Testis (tissue), 2 donors: ENCODE results near the gene NME8.

Experiments
- CTCF ChIP-seq, 3 experiments: fragments of 450-650 bp in 2 of 3; fragments of 200-600 bp in 1 of 3; sonication (generic) in 1 of 3; IDR thresholded peaks; one replicate each; pipeline ENCODE4 v1.5.1; 2016 to 2019; ENCODE audit warnings: antibody characterized with exemption in 3 of 3, mild to moderate bottlenecking in 2 of 3, moderate library complexity in 1 of 3
- POLR2A ChIP-seq: fragments of 450-650 bp; IDR thresholded peaks from one replicate; pipeline ENCODE4 v1.6.1; 2017; ENCODE audit warnings: antibody characterized with exemption, mild to moderate bottlenecking, moderate library complexity

- TF ChIP-seq CTCF (IDR thresholded peaks at IDR 0.05): no peak
- TF ChIP-seq POLR2A: no peak
Measured at GRCh38 chr7:37826825-37827224, 21.6 kb upstream of the NME8 start.
